NT2/D1 (cell line): Measurements from ENCODE around the gene KDM4C.

Experiments used
- YY1 ChIP-seq: IDR thresholded peaks from 2 replicates; pipeline ENCODE4 v1.6.1; 2011; ENCODE audit not compliant: insufficient read length, insufficient read depth
- ZNF274 ChIP-seq: IDR thresholded peaks from 2 replicates; pipeline ENCODE4 v1.6.1; 2011; ENCODE audit warnings: mild to moderate bottlenecking, low read depth, low read length

DNA sequence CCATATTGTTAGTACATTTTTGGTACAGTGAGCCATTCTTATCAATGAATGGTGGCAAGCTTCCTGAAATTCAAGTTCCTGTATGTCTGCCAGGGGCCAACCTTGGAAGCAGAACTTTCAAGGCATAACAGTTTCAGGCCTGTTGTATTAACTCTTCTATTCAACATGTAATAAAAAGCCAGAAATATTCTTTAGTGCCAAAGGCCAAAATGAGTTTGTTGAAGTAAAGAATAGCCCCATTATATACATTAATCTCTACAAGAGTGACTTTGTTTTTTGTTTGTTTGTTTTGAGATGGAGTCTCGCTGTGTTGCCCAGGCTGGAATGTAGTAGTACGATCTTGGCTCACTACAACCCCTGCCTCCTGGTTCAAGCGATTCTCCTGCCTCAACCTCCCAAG is 321.3 kb downstream of the KDM4C start:
- TF ChIP-seq ZNF274 = no peak
- no peak for TF ChIP-seq YY1
